Osteocyte (in vitro differentiated cells): ENCODE results near the gene PGAP6. TPM values are rescaled to one million over a fixed set of nuclear protein-coding genes. Genes with fewer than 3 reads are reported as not detected.
"Not testable (repeated sequence)": the region's sequence is repeated elsewhere in the genome, so short reads cannot be mapped to it uniquely, and the experiment has no call there.

Source experiments
- DNase-seq: peaks from one replicate; pipeline ENCODE4 v3.0.0; 2021; ENCODE audit warnings: mixed read lengths; ENCODE audit not compliant: unreplicated experiment; ENCODE audit errors: extremely low spot score
- H3K27ac Mint-ChIP-seq: one replicate; pipeline ENCODE4 v1.8.0; 2021; ENCODE audit warnings: mild to moderate bottlenecking, mixed read lengths; ENCODE audit not compliant: unreplicated experiment
- H3K27me3 Mint-ChIP-seq: one replicate; pipeline ENCODE4 v1.8.0; 2021; ENCODE audit warnings: mixed read lengths; ENCODE audit not compliant: unreplicated experiment
- H3K36me3 Mint-ChIP-seq: one replicate; pipeline ENCODE4 v1.8.0; 2021; ENCODE audit warnings: mixed read lengths; ENCODE audit not compliant: unreplicated experiment
- H3K4me1 Mint-ChIP-seq: one replicate; pipeline ENCODE4 v1.8.0; 2021; ENCODE audit warnings: mixed read lengths; ENCODE audit not compliant: unreplicated experiment
- H3K4me3 Mint-ChIP-seq: one replicate; pipeline ENCODE4 v1.8.0; 2021; ENCODE audit warnings: mild to moderate bottlenecking, moderate library complexity, mixed read lengths; ENCODE audit not compliant: unreplicated experiment
- H3K9me3 Mint-ChIP-seq: one replicate; pipeline ENCODE4 v1.8.0; 2021; ENCODE audit warnings: mixed read lengths; ENCODE audit not compliant: unreplicated experiment
- total RNA-seq: library from RNA; stranded (reverse); gene quantifications from 2 replicates; pipeline ENCODE4 v1.2.1, GENCODE V29; 2021
- TF ChIP-seq, protein P1 (sequence below): fragments of 200-600 bp; sonication (generic); IDR thresholded peaks from 2 replicates; pipeline ENCODE4 v1.5.0; 2021; ENCODE audit warnings: antibody characterized with exemption, mild to moderate bottlenecking, moderate library complexity

PGAP6 gene
- total RNA-seq, 1 donor from 2014 or later, result 59.3 TPM

DNA sequence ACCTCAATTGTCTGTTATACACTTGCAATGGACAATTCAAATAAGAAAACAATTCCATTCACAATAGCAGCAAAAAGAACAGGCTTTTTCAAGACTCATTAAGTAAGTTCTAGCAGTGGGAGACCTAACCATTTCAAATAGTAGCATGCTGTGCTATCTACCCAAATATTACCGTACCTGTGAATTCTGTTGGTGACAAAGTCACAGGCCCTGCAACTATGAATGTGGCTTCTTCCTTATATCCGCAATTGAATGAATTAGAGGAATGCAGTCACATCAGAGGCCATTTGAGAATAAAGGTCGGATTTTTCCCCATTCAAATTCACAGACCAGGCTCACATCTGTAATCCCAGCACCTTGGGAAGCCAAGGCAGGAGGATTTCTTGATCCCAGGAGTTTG is 14.4 kb upstream of the PGAP6 start:
- H3K36me3 Mint-ChIP-seq, result no peaks in the 10 kb centered on the region
- DNase-seq, result no peak
- H3K4me3 Mint-ChIP-seq, result peak overlapping the region; percentile 90
- peak overlapping the region; percentile 92 for H3K27ac Mint-ChIP-seq
- peaks cover 21% of the 10 kb centered on the region for H3K4me1 Mint-ChIP-seq
- no peaks in the 10 kb centered on the region for H3K27me3 Mint-ChIP-seq
- TF ChIP-seq, protein P1, sequence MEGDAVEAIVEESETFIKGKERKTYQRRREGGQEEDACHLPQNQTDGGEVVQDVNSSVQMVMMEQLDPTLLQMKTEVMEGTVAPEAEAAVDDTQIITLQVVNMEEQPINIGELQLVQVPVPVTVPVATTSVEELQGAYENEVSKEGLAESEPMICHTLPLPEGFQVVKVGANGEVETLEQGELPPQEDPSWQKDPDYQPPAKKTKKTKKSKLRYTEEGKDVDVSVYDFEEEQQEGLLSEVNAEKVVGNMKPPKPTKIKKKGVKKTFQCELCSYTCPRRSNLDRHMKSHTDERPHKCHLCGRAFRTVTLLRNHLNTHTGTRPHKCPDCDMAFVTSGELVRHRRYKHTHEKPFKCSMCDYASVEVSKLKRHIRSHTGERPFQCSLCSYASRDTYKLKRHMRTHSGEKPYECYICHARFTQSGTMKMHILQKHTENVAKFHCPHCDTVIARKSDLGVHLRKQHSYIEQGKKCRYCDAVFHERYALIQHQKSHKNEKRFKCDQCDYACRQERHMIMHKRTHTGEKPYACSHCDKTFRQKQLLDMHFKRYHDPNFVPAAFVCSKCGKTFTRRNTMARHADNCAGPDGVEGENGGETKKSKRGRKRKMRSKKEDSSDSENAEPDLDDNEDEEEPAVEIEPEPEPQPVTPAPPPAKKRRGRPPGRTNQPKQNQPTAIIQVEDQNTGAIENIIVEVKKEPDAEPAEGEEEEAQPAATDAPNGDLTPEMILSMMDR, result no peak
- no peaks in the 10 kb centered on the region for H3K9me3 Mint-ChIP-seq

DNA sequence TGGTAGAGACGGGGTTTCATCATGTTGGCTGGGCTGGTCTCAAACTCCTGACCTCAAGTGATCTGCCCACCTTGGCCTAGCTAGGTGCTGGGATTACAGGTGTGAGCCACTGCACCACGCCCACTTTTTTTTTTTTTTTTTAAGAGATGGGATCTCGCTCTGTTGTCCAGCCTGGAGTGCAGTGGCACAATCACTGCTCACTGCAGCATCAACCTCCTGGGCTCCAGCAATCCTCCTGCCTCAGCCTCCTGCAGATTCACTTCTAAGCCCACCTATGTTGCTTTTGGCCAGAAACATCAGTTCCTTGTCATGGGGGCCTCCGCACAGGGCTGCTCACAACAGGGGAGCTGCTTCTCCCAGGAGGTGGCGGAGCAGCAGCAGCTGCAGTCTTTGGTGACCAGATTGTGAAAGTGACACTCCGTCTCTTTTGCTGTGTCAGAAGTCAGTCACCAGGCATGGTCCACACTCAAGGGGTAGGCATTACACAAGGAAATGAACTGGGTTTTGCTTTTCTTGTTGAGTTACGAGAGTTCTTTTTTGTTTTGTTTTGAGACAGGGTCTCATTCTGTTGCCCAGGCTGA is 10.8 kb upstream of the PGAP6 start:
- Mint-ChIP-seq H3K27ac (no peak overlapping the region), H3K9me3 (no peaks in the 10 kb centered on the region), H3K36me3 (no peaks in the 10 kb centered on the region), H3K27me3 (no peaks in the 10 kb centered on the region), H3K4me3 (no peak overlapping the region), H3K4me1 (peaks cover 9% of the 10 kb centered on the region)
- no peak for DNase-seq
- TF ChIP-seq, protein P1, result no peak

DNA sequence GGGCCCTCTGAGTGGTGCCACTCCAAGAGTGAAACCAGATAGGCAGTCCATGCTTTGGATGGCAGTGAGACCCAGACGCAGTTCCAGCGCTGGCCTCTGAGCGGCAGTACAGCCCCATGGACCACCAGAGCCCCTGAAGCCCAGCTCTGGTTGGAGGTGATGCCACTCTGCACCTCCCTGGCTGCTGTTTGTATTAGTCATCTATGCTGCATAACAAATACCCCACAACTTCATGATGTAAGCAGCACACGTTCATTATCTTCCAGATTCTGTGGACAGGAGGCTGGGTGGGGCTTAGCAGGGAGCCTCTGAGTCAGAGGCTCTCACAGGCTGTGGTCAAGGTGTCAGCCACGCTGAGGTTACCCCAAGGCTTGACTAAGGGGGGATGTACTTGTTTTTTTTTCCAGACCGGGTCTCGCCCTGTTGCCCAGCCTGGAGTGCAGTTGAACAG is 10.1 kb upstream of the PGAP6 start:
- DNase-seq, result peak; percentile 88
- Mint-ChIP-seq H3K9me3 (no peaks in the 10 kb centered on the region), H3K36me3 (no peaks in the 10 kb centered on the region), H3K4me1 (peaks cover 9% of the 10 kb centered on the region), H3K27ac (peak overlapping the region; percentile 23), H3K4me3 (no peak overlapping the region), H3K27me3 (no peaks in the 10 kb centered on the region)
- TF ChIP-seq, protein P1, result peak; percentile 61

DNA sequence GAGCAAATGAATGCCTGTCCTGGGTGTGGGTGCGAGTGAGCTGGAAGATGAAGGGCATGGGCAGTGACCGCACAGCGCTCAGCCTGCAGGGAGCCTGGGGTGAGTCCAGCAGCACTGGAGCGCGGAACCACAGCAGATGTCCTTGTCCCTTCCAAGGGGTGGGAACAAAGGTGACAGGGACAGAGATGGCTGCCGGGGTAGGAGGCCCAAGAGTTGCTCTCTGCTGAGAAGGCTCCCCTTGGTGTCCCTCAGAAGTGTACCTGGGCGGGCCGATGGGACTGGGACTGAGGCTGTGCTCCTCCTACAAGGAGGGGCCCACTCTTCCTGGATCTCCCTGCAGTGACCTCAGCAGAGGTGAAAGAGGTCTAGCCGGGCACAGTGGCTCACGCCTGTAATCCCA is 7.6 kb upstream of the PGAP6 start:
- Mint-ChIP-seq H3K9me3 (no peaks in the 10 kb centered on the region), H3K27ac (no peak overlapping the region), H3K4me3 (no peak overlapping the region), H3K4me1 (peaks cover 3% of the 10 kb centered on the region), H3K27me3 (no peaks in the 10 kb centered on the region), H3K36me3 (no peaks in the 10 kb centered on the region)
- TF ChIP-seq, protein P1, result no peak
- no peak for DNase-seq

DNA sequence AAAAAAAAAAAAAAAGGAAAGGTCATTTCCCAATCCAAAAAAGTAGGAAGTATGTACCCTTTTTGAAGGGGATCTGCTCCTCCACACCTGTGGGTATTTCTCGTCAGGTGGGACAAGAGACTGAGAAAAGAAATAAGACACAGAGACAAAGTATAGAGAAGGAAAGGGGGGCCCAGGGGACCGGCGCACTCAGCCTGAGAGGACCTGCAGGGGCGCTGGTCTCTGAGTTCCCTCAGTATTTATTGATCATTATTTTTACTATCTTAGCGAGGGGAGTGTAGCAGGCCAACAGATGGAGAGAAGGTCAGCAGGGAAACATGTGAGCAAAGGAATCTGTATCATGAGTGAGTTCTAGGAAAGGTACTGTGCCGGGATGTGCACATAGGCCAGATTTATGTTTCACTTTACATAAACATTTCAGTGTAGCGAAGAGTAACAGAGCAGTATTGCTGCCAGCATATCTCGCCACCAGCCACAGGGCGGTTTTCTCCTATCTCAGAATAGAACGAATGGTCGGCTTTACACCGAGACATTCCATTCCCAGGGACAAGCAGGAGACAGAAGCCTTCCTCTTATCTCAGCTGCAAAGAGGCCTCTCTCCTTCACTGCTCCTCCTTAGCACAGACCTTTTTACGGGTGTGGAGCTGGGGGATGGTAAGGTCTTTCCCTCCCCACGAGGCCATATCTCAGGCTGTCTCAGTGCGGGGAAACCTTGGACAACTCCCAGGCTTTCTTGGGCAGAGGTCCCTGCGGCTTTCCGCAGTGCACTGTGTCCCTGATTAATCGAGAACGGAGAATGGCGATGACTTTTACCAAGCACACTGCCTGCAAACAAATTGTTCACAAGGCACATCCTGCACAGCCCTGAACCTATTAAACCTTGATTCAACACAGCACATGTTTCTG is 6.2 kb upstream of the PGAP6 start:
- H3K27ac Mint-ChIP-seq, DNase-seq: not testable (repeated sequence)

More for the DNA sequence above, 6.2 kb upstream of the PGAP6 start:
- H3K36me3 Mint-ChIP-seq, H3K4me1 Mint-ChIP-seq, H3K4me3 Mint-ChIP-seq, H3K9me3 Mint-ChIP-seq, H3K27me3 Mint-ChIP-seq: not testable (repeated sequence)
